HG03521 (cell line): ENCODE data around the gene AGPAT2.

Source experiments
- ATAC-seq: cut with Tn5 transposase; IDR thresholded peaks from one replicate; pipeline ENCODE4 v1.9.1; 2021; ENCODE audit warnings: mild to moderate bottlenecking, moderate library complexity; ENCODE audit not compliant: unreplicated experiment

AGPAT2 gene

GRCh38 chr9:136686794-136687711, at the start of gene AGPAT2:
Gene AGPAT2, minus strand, starts transcription at chr9:136687457. Its CDS starts 100 bp downstream, at chr9:136687357.
- peak; percentile 64 for ATAC-seq

- no peak for ATAC-seq
Measured at GRCh38 chr9:136735812-136736480, 48.7 kb upstream of the AGPAT2 start.

- no peak for ATAC-seq
Measured at GRCh38 chr9:136734837-136735496, 47.7 kb upstream of the AGPAT2 start.

GRCh38 chr9:136733611-136734010, 46.4 kb upstream of the AGPAT2 start:
- ATAC-seq: no peak

- no peak for ATAC-seq
Measured at GRCh38 chr9:136732444-136733178, 45.4 kb upstream of the AGPAT2 start.

GRCh38 chr9:136729926-136730325, 42.7 kb upstream of the AGPAT2 start:
- no peak for ATAC-seq

- ATAC-seq: no peak
Measured at GRCh38 chr9:136729144-136729543, 41.9 kb upstream of the AGPAT2 start.

- peak; percentile 22 for ATAC-seq
Measured at GRCh38 chr9:136728548-136729123, 41.4 kb upstream of the AGPAT2 start.

- ATAC-seq: peak; percentile 72
Measured at GRCh38 chr9:136728080-136728547, 40.9 kb upstream of the AGPAT2 start.

GRCh38 chr9:136726631-136727191, 39.5 kb upstream of the AGPAT2 start:
- no peak for ATAC-seq

GRCh38 chr9:136726118-136726517, 38.9 kb upstream of the AGPAT2 start:
- no peak for ATAC-seq

GRCh38 chr9:136725612-136726011, 38.4 kb upstream of the AGPAT2 start:
- no peak for ATAC-seq

GRCh38 chr9:136724772-136725171, 37.5 kb upstream of the AGPAT2 start:
- ATAC-seq: no peak

GRCh38 chr9:136723989-136724388, 36.7 kb upstream of the AGPAT2 start:
- ATAC-seq: no peak

GRCh38 chr9:136723362-136723976, 36.2 kb upstream of the AGPAT2 start:
- no peak for ATAC-seq

- ATAC-seq: no peak
Measured at GRCh38 chr9:136722969-136723356, 35.7 kb upstream of the AGPAT2 start.

GRCh38 chr9:136722093-136722968, 35.1 kb upstream of the AGPAT2 start:
- ATAC-seq: no peak

- no peak for ATAC-seq
Measured at GRCh38 chr9:136721339-136722092, 34.3 kb upstream of the AGPAT2 start.
